ENCODE results near the gene PMEPA1. TPM values are rescaled to one million over a fixed set of nuclear protein-coding genes. Genes with fewer than 3 reads are reported as not detected.

Gene PMEPA1
- total RNA-seq, 1 donor from 2014 or later: 61.3 TPM

GRCh38 chr20:57724610-57725405 lies 15.0 kb upstream of the PMEPA1 start:
- Mint-ChIP-seq H3K27ac (ENCODE audit: unreplicated experiment) (no peak overlapping the region), H3K4me1 (ENCODE audit: unreplicated experiment) (no peaks in the 10 kb centered on the region)
- TF ChIP-seq CTCF (IDR thresholded peaks at IDR 0.05; ENCODE audit: unreplicated experiment): no peak

GRCh38 chr20:57723816-57724215 lies 14.0 kb upstream of the PMEPA1 start:
- Mint-ChIP-seq H3K9me3 (ENCODE audit: unreplicated experiment) (no peaks in the 10 kb centered on the region), H3K27me3 (ENCODE audit: unreplicated experiment) (peaks cover 6% of the 10 kb centered on the region), H3K36me3 (ENCODE audit: low read depth, unreplicated experiment) (no peaks in the 10 kb centered on the region), H3K4me3 (ENCODE audit: unreplicated experiment) (no peak overlapping the region), H3K4me1 (ENCODE audit: unreplicated experiment) (peaks cover 2% of the 10 kb centered on the region), H3K27ac (ENCODE audit: unreplicated experiment) (no peak overlapping the region)
- no peak for DNase-seq (ENCODE audit: low spot score)
- no peak for TF ChIP-seq CTCF (IDR thresholded peaks at IDR 0.05; ENCODE audit: unreplicated experiment)

More at GRCh38 chr20:57724610-57725405, 15.0 kb upstream of the PMEPA1 start:
- peaks cover 3% of the 10 kb centered on the region for H3K27me3 Mint-ChIP-seq (ENCODE audit: unreplicated experiment)
- H3K4me3 Mint-ChIP-seq (ENCODE audit: unreplicated experiment): no peak overlapping the region
- H3K9me3 Mint-ChIP-seq (ENCODE audit: unreplicated experiment): no peaks in the 10 kb centered on the region
- no peaks in the 10 kb centered on the region for H3K36me3 Mint-ChIP-seq (ENCODE audit: low read depth, unreplicated experiment)
- no peak for DNase-seq (ENCODE audit: low spot score)

GRCh38 chr20:57719951-57720350 lies 10.1 kb upstream of the PMEPA1 start:
- no peak for DNase-seq (ENCODE audit: low spot score)
- H3K36me3 Mint-ChIP-seq (ENCODE audit: low read depth, unreplicated experiment): no peaks in the 10 kb centered on the region
- H3K9me3 Mint-ChIP-seq (ENCODE audit: unreplicated experiment): no peaks in the 10 kb centered on the region
- no peak for TF ChIP-seq CTCF (IDR thresholded peaks at IDR 0.05; ENCODE audit: unreplicated experiment)
- peaks cover 2% of the 10 kb centered on the region for H3K4me1 Mint-ChIP-seq (ENCODE audit: unreplicated experiment)
- no peak overlapping the region for H3K4me3 Mint-ChIP-seq (ENCODE audit: unreplicated experiment)
- H3K27ac Mint-ChIP-seq (ENCODE audit: unreplicated experiment): no peak overlapping the region
- H3K27me3 Mint-ChIP-seq (ENCODE audit: unreplicated experiment): peaks cover 6% of the 10 kb centered on the region

GRCh38 chr20:57718490-57719009 lies 8.7 kb upstream of the PMEPA1 start:
- Mint-ChIP-seq H3K27me3 (ENCODE audit: unreplicated experiment) (peaks cover 6% of the 10 kb centered on the region), H3K4me1 (ENCODE audit: unreplicated experiment) (peaks cover 3% of the 10 kb centered on the region)
- DNase-seq (ENCODE audit: low spot score): peak; percentile 89

More at GRCh38 chr20:57718490-57719009, 8.7 kb upstream of the PMEPA1 start:
- Mint-ChIP-seq H3K36me3 (ENCODE audit: low read depth, unreplicated experiment) (no peaks in the 10 kb centered on the region), H3K4me3 (ENCODE audit: unreplicated experiment) (peak overlapping the region; percentile 51), H3K9me3 (ENCODE audit: unreplicated experiment) (no peaks in the 10 kb centered on the region), H3K27ac (ENCODE audit: unreplicated experiment) (no peak overlapping the region)
- TF ChIP-seq CTCF (IDR thresholded peaks at IDR 0.05; ENCODE audit: unreplicated experiment): no peak
